HG03175 (cell line): ENCODE results near the gene RRP8.
A peak's percentile ranks its signal among the peaks of the same experiment; 100 is the strongest.

Experiments used
- ATAC-seq: cut with Tn5 transposase; IDR thresholded peaks from one replicate; pipeline ENCODE4 v1.9.1; 2021; ENCODE audit warnings: mild to moderate bottlenecking, moderate library complexity; ENCODE audit not compliant: unreplicated experiment

Gene RRP8

DNA sequence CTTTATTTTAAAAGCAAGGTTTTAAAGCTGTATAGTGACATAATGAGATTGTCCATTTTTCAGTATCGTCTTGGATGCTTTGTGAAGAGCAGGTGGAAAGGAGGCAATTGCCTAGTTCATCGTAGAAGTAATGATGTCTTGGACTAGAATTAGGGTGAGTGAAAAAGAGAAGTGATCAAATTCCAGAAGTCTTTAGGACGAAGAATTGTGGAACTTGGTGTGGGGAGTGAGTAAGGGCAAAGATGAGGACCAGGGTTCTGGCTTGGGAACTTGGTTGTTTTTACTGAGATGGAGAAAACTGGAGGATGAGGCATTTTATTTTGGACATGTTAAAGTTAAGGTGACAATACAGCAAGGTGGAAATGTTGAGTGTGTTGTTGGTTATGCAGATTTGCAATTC, 1.4 kb upstream of the RRP8 start:
- no peak for ATAC-seq

DNA sequence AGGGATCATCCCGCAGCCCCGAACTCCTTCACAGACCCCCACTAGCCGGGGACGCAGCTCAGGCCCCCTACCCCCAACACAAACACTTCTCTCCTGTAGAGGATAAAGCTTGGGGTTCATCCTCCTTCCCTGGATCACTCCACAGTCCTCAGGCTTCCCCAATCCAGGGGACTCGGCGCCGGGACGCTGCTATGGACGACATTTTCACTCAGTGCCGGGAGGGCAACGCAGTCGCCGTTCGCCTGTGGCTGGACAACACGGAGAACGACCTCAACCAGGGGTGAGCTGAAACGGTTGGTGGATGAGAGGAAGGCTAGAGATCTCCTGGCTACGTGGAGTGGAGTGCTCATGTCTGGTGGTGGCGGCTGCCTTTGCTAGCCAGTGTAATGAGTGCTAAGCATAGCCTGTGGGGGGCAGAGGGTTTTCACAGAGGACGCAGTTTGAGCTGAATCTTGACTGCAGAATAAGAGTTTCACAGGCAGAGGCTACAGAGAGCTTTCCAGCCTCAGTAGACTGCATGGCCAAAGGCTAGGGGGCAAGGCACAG, 738 bp upstream of the RRP8 start:
- peak; percentile 42 for ATAC-seq

DNA sequence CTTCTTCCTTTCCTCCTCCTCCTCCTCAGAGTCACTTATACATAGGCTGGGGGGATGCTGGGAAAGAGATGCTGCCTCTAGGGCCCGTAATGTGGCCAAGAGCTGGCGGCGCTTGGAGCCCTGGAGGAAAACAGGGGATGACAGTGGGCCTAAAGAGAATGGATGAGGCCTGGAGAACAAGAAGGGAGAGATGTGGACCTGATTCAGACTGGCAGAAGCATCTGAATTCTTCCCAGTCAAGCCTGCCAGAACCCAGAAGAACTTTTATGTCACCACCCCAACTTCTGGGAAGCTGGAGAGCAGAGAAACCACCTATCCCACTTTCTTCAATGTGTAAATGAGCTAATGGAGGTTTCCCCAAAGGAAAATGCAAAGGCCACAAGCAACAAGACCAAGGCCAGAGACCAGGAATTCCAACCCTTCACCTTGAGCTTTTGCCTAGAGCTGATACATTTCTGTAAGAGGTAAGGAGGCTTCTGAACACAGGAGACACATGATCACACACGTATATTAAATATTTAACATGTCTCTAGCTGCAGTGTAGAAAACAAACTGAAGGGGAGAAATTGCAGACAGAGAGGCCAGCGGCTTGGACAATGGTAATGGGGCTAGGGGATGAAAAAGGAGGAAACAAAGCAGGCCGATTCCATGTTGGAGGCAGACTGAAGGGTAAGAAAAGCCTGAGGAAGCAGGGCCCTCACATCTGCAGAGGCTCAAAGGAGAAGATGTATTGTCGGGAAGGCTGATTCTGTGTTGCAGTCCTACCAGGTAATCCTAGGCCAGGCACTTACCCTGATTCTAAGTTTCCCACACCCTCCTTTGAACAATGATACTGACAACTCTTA, 1.1 kb downstream of the RRP8 start:
- no peak for ATAC-seq

DNA sequence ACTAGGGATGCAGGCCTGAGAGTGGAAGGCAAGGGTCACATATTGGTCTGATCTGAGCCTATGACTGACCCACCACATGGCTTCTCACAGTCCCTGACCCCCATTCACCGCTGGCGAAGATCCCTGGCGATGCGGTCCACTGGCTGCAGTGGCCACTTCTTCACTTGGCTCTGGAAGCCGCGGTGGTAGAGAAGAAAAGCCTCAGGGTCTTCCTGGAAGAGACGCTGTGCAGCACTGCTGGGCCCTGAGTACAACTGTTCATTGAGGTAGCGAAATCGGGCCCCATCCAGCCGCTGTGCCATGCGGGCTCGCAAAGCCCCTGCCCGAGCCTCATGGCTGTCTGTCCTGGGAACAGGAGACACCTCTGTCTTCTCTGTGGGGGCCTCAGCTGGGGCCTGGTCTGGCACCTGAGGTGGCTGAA, 2.4 kb downstream of the RRP8 start:
- no peak for ATAC-seq

DNA sequence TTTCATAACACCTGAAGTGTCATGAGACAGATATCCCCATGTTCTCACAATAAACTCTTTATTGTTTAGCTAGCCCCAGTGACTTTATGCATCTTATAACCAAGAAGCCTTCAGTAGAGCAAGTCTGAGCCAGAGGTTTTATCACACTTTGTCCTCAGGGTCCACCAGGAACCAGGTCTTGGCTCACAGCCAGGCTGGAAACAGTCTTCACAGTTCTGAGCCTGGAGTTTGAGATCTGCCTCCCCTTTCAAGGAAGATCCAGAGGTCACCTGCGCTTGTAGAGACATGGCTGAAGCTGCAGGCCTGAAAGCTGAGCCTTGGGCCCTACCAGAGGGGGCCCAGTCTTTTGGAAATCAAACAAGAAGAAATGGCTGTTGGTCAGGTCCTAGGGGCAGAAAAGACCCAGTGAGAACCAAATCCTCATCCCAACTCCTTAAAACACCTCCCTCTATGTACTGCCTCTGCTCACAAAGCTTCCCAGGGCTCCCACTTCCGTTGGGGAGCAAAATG, 3.5 kb downstream of the RRP8 start:
- ATAC-seq, result no peak

DNA sequence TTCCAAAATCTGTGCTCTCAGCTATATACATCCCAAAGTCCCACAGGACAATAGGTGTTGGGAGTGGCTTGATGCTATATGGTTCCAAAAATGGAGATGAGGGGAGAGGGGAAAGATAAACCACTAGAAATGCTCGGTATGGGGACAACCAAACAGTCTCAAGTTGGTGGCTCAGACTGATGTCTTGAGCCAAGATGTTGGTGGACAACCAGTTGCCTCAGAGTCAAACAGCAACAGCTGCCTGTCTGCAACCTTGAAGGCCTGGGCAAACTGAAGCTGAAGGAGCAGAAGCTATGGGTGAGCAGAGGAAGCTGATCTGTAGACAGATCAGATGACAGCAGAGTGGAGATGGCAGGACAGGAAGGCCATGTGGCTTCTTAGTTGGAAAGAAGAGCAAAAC, 4.0 kb downstream of the RRP8 start:
- ATAC-seq, result no peak

DNA sequence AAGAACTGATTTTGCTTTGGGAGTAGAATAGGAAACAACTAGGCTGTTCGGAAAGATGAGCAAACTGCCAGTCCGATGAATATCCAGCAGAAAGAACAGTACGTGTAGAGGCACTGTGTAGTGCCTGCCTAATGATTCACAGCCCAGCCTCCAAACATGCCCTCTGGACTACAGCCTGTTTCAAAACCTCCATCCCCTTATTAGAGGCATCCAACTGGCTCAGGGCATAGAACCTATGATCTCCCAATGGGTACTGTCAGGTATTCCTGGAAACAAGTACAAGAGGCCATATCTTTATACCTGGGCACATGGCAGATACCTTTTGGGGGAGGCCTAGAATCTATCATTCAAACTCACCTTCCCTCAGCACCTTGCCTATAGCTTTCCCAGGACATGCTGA, 4.9 kb downstream of the RRP8 start:
- ATAC-seq, result no peak

DNA sequence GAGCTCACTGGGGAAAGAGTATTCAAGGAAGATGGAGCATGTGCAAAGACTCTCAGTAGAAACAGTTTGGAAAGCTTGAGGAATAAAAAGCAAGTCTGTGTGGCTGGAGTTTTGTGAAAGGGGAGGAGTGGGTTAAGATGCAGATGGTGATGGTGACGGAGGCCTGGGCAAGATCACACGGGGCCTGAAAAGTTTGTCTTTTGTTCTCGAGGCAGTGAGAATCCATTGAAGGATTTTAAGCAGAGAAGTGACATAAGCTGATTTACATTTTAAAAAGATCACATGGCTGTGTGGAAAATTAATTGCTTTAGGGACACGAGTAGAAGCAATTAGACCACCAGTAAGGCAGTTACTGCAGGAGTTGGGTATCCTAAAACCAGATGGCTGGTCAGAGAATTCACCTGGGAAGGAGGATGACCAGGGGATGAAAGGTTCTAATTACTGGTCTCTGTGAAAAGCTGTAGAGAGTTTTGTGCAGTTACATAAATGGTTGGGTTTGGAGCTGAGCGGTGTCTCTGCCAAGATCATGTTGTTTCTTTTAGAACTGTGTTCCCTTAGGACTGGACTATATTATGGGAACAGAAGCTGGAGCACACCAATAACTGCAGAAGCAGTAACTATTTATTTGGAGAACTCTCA, 7.1 kb downstream of the RRP8 start:
- no peak for ATAC-seq

DNA sequence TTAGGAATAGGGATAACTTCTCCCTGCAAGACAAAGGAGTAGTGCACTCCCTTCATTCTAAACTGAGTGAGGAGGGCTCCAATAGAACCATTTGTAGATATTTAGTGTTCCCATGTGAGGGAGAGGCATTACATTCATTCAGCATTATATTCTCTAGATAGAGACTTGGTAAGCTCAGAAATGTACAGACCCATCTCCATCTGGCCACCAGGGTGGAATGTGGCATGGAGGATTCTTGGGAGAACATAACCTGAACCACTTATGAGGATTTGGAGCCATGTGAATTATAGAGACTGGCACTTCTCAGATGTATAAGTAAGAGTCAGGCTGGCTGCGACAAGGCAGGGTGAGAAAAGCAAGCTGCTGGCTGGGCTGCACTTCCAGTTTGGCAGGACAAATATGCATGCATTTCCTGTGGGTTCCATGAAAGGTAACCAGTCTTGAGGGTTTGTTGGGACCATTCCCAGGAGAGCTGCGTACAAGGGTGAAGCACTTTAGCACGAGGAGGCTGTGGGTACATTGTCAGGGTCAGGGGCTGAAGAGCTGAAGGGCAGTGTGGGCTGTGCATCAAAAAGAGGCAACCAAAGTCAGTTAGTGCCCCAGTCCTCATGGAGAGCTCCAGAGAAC, 9.2 kb downstream of the RRP8 start:
- no peak for ATAC-seq

DNA sequence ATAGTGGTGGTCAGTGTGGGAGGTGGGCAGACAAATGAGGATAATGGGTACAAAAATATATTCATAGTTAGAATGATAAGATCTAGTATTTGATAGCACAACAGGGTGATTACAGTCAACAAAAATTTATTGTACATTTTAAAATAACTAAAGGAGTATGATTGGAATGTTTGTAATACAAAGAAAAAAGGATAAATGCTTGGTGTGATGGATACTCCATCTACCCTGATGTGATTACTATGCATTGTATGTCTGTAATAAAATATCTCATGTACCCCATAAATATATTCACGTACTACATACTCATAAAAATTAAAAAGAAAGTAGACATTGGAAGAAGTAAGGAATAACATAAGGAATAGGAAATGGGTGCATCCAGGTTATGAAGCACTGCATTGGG, 15.4 kb downstream of the RRP8 start:
- ATAC-seq, result no peak

DNA sequence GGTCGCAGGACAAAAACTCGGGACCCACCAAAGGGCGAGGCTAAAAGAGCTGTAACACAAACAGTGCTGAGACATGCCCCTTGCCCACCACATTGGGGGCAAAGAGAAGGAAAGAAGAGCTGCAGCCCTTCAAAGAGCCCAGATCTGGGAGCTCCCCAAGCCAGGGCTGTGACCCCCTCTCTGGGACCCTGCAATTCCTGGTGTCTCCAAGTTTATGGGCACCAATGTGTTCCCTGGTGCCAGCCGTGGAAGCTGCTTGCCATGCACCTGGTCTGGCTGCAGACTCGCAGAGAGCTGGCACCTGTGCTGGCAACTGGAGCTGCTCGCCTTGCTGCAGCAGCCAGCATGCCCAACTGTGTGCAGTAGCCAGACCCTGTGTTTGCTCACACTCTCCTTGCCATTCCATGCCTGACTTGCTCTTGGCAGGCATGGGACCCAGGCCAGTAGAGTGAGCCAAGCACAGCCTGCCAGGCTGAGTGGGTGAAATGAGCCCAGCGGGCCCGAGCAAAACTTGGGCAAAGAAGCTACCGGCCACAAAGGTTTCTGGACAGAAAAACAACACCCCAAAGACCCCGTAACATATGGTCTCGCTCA, 16.0 kb downstream of the RRP8 start:
- no peak for ATAC-seq

DNA sequence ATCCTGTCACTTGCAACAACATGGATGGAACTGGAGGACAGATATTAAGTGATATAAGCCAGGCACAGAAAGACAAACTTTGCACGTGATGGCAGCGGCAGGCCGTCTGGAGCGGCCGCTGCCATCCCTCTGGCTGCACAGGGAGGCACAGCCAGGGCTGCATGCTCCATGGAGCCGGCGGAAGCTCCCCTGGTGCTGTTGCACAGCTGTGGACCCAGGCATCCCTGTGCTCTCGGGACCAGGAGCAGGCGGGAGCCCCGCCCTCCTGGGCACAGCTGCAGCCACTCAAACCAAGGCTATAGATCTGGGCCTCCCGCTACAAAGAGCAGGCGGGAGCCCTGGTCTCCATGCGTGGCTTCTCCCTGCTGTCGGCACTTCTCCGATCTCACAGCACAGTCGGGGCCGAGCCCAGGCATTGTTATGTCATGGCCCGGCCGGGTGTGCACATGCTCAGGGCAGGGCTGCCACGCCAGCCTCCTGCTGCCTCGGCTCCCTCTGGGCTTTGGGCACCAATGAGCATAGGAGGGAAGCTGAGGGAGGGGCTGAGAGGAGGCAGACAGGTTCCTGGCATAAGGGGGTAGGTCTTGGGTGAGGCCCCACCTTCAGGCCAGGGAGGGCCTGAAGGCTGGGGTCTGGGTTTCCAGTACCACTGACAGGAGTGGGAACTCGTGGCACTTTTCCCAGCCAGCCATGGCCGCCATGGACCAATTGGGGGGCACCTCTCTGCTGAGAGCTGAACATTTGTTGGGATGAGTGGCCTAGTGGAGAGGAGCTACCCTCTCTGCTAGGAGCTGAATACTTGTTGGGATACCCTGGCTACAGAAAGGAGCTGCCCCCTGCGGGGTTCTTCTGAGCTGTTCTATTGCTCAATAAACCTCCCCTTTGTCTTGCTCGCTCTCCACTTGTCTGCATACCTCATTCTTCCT, 16.7 kb downstream of the RRP8 start:
- ATAC-seq, result no peak

DNA sequence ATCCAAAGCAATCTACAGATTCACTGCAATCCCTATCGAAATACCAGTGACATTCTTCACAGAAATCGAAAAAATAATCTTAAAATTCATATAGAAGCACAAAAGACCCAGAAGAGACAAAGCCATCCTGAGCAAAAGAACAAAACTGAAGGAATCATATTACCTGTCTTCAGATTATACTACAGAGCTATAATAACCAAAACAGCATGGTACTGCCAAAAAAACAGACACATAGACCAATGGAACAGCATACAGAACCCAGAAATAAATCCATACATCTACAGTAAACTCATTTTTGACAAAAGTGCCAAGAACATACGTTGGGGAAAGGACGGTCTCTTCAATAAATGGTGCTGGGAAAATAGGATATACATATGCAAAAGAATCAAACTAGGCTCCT, 18.9 kb downstream of the RRP8 start:
- no peak for ATAC-seq

DNA sequence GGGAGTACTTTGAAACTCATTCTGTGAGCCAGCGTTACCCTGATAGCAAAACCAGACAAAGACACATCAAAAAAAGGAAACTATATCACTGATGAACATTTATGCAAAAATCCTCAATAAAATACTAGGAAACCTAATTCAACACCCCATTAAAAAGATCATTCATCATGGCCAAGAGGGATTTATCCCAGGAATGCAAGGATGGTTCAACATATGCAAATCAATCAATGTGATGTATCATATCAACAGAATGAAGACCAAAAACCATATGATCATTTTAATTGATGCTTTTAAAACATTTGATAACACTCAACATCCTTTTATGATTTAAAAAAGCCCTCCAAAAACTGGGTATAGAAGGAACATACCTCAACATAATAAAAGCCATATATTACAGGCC, 19.8 kb downstream of the RRP8 start:
- no peak for ATAC-seq

DNA sequence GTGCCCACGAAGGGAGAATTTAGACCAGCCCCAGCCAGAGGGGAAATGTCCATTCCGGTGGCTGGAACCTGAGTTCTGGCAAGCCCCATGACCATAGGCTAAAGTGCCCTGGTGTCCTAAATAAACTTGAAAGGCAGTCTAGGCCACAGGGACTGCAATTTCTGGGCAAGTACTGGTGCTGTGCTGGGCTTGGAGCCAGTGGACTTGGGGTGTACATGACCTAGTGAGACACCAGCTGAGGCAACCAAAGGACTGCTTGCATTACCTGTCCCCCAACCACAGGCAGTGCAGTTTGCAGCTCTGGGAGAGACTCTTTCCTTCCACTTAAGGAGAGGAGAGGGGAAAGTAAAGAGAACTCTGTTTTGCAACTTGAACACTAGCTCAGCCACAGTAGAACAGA, 23.7 kb downstream of the RRP8 start:
- ATAC-seq, result no peak

DNA sequence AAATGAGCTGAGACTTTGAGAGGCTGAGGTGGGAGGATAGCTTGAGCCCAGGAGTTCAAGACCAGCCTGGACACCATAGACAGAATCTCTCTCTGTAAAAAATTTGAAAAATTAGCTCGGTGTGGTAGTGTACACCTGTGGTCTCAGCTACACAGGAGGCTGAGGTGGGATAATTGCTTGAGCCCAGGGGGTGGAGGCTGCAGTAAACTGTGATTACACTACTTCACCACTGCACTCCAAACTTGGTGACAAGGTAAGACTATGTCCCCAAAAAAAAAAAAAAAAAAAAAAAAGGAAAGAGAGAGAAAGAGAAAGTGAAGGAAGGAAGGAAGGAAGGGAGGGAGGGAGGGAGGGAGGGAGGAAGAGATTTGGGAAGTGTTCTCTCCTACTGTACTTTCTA, 25.3 kb downstream of the RRP8 start:
- no peak for ATAC-seq

DNA sequence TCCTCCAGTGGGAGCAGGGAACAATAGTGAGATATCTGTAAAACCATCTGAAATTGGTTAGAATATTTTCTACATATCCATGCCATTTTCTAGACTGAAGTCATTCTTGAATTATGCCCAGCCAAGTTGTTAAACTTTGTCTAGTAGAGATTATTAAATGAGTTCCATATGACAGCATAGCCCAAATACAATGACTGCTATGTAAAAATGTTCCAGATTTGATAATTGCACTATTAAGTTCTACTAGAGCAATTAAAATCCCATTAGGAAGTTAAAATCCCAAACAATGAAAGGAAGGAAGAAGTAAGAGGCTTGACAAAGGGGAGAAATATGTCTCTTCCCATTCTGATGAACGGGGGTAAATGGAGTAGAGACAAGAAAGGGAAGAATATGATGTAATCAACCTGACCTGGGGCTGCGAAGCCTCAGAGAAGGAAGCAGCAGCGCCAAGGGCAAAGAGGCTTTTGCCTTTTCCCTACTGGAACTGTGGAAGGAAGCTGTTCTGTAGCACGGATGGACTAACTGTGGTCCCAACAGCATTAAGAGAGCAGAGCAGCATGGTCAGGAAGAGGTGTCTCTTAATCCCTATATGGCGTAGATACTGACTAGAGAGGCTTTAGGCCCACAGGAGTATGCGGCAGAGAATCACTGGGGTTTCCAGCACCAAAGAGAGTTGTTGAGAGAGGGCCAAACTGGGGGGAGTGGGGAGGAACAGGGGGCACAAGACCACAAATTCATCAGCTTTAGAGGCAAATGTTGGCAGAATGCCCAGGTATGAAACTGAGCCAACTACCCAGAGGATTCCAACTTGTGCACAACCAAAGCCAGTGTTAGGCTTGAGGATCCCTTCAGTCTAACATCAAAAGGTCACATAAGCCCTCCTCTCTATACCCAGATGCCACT, 26.7 kb downstream of the RRP8 start:
- no peak for ATAC-seq

DNA sequence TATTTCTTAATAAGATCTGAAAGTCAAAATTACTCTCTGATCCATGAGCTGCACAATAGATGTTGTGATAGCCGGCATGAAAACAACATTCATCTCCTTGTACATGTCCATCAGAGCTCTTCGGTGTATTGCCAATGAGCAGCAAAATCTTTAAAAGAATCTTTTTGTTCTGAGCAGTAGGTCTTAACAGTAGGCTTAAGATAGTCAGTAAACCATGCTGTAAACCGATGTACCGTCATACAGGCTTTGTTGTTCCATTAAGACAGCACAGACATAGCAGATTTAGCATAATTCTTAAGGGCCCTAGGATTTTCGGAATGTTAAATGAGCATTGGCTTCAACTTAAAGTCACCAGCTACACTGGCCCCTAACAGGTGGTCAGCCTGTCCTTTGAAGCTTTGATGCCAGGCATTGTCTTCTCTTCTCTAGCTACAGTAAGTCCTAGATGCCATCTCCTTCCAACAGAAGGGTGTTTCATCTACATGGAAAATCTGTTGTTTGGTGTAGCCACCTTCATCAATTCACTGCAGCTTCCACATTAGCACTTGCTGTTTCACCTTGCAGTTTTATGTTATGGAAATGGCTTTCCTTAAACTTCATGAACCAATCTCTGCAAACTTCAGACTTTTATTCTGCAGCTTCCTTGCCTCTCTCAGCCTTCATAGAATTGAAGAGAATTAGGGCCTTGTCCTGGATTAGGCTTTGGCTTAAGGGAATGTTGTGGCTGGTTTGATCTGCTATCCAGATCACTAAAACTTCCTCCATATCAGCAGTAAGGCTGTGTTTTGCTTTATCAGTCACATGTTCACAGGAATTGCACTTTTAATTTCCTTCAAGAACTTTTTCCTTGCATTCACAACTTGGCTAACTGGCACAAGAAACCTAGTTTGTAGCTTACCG, 28.4 kb downstream of the RRP8 start:
- no peak for ATAC-seq
